ENCODE results near the gene LGALS13. TPM values are rescaled to one million over a fixed set of nuclear protein-coding genes. Genes with fewer than 3 reads are reported as not detected.

The LGALS13 gene
- total RNA-seq, 4 donors from 2014 or later: not detected

Other genes with a start within 250 kb of the LGALS13 start
- gene PAF1, start 211.4 kb upstream of the LGALS13 start, total RNA-seq: 10 to 100 TPM; 48.1 to 65.3 (median 50.2) TPM
- gene MED29, start 211.1 kb upstream of the LGALS13 start, total RNA-seq: 10 to 100 TPM; 25.5 to 48.1 (median 37.7) TPM
- 100 to 1,000 TPM in 2 of 4 donors, 10 to 100 TPM in 2; 72.2 to 202 (median 132) TPM for gene ZFP36, start 195.7 kb upstream of the LGALS13 start, total RNA-seq
- 1 to 10 TPM; 1.3 to 3.6 (median 3.3) TPM for gene PLEKHG2, start 189.9 kb upstream of the LGALS13 start, total RNA-seq
- 1,000 to 10,000 TPM; 1,066 to 1,636 (median 1,467) TPM for gene RPS16, start 166.6 kb upstream of the LGALS13 start, total RNA-seq
- 100 to 1,000 TPM in 2 of 4 donors, 10 to 100 TPM in 2; 60.7 to 148 (median 108) TPM for gene SUPT5H, start 156.9 kb upstream of the LGALS13 start, total RNA-seq
- 10 to 100 TPM; 66.9 to 97.6 (median 85.6) TPM for gene TIMM50, start 121.7 kb upstream of the LGALS13 start, total RNA-seq
- not detected for gene DLL3, start 103.6 kb upstream of the LGALS13 start, total RNA-seq
- gene SELENOV, start 87.4 kb upstream of the LGALS13 start, total RNA-seq: not detected
- gene EID2B, start 69.7 kb upstream of the LGALS13 start, total RNA-seq: 1 to 10 TPM in 3 of 4 donors, under 1 TPM in 1; 0.91 to 6.5 (median 1.2) TPM
- 10 to 100 TPM in 2 of 4 donors, 1 to 10 TPM in 2; 7.8 to 12.7 (median 9.4) TPM for gene EID2, start 62.4 kb upstream of the LGALS13 start, total RNA-seq
- gene LGALS16, start 53.4 kb downstream of the LGALS13 start, total RNA-seq: not detected
- gene LGALS14, start 102.0 kb downstream of the LGALS13 start, total RNA-seq: not detected
- gene CLC, start 135.5 kb downstream of the LGALS13 start, total RNA-seq: not detected
- gene LEUTX, start 176.3 kb downstream of the LGALS13 start, total RNA-seq: not detected
- gene DYRK1B, start 231.6 kb downstream of the LGALS13 start, total RNA-seq: 10 to 100 TPM; 39.6 to 68.7 (median 61.8) TPM
- gene FBL, start 243.9 kb downstream of the LGALS13 start, total RNA-seq: 10 to 100 TPM; 40.4 to 79.4 (median 67.0) TPM

Measured in gastrocnemius medialis (tissue), 4 donors.